ENCODE results near the gene METTL1. TPM values are rescaled to one million over a fixed set of nuclear protein-coding genes. Genes with fewer than 3 reads are reported as not detected.

METTL1 gene
- total and polyA plus RNA-seq, 9 donors: 5.7 to 48.6 (median 26.4) TPM

DNA sequence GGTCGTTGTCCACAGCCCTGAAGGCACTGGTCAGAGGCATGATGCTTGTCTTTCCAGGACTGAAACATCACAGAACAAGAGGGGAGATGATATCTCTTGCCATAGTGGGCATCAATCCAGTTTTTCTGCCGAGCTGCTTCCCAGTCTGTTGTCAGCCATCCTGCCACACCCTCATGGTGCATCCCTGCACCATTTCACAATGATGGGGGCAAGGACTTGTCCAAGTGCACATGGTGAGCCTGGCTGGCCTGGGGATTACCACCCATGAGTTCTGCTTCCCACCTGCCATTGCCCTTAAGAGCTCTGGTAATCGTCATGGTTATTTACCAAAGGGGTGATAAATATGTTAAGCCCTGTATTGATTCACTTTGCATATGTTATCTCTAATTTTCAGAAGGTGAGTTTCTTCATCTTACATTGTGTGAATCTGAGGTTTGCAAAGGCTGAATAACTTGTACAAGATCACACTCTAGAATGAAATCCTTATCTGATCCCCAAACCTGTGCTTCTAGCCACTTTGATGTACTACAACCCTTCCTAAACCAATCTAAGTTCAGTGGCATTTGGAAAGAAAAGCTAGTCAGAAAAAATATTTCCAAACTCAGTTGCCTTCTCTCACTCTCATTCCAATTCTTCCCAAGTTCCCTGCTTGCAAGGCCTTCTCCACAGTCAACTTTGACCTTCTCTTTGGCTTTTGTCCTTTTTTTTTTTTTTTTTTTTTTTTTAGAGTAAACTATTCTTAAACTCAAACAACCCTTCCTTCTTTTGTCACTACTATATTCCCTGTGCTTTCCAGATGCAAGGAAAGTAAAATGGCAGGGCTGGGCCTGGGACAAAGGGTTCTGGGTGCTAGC is 44.3 kb upstream of the METTL1 start:
- no peaks in the 10 kb centered on the region for H3K36me3 ChIP-seq
- no peaks in the 10 kb centered on the region for H3K9me3 ChIP-seq
- no peaks in the 10 kb centered on the region for H3K27me3 ChIP-seq
- H3K27ac ChIP-seq: peak overlapping the region in 1 of 2 donors; percentile 29
- H3K4me1 ChIP-seq (ENCODE audit: insufficient read depth): peaks cover 17% of the 10 kb centered on the region
- intact Hi-C loops (cut with DNase I): loop anchor here in 1 of 4 donors (2.0 kb wide), 1 partner anchor 15 kb away; no protein-coding TSS in a partner anchor
- no peak for DNase-seq
- no peak overlapping the region for H3K4me3 ChIP-seq
- WGBS, 3 donors: 36 to 38% (median 36%) methylated on average over 3 of the region's 3 CpGs
- TF ChIP-seq POLR2A (IDR thresholded peaks at IDR 0.05) (no peak), EP300 (IDR thresholded peaks at IDR 0.05) (no peak), CTCF (IDR thresholded peaks at IDR 0.05) (no peak)

- Histone ChIP-seq H3K4me3 (no peak overlapping the region), H3K36me3 (no peaks in the 10 kb centered on the region), H3K27ac (no peak overlapping the region), H3K27me3 (no peaks in the 10 kb centered on the region), H3K4me1 (ENCODE audit: insufficient read depth) (peaks cover 17% of the 10 kb centered on the region), H3K9me3 (no peaks in the 10 kb centered on the region)
- TF ChIP-seq POLR2A (IDR thresholded peaks at IDR 0.05): no peak
- no peak for TF ChIP-seq EP300 (IDR thresholded peaks at IDR 0.05)
- TF ChIP-seq CTCF (IDR thresholded peaks at IDR 0.05): no peak
- intact Hi-C loops (cut with DNase I): no loop called here
- 53 to 66% (median 57%) methylated on average over 13 of the region's 13 CpGs for WGBS, 3 donors
- no peak for DNase-seq
Observed at GRCh38 chr12:57815177-57816000, 43.5 kb upstream of the METTL1 start.

DNA sequence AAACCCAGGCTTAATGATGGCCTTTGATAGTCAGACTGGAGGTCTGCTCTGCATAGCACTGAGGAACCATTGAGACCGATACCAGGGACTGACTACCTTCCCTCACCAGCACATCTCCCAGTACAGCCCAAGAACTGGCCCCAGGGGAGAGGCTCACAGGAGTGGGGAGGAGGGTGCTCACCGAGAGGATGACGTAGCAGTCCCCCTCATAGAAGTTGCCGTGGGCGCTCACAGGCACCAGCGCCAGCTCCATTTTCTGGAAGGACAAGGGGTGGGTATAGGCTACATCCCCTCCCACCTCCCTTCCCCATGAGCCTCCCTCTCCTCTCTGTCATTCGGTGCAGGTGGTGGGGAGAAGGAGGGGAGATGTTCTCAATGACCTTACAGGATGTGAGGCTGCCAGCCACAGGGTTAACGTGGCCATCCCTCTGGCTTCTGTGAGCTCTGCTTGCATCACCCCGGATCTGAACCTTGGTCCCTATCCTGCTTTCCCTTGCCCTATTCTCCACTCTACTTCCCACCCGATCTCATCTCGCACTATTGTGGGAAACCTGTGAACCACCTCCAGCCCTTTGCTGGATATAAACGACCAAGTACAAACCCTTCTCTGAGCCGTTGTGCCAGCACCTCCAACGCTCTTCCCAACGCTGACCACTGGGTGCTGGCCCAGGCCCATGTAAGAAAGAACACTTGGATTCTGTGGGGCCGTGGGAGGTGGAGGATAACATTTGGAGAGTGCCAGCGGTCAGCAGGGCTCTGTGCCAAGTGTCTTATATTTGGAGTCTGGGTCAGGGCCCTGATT is 42.3 kb upstream of the METTL1 start:
- TF ChIP-seq POLR2A (IDR thresholded peaks at IDR 0.05) (no peak), EP300 (IDR thresholded peaks at IDR 0.05) (no peak), CTCF (IDR thresholded peaks at IDR 0.05) (no peak)
- H3K27me3 ChIP-seq: no peaks in the 10 kb centered on the region
- no peak overlapping the region for H3K4me3 ChIP-seq
- DNase-seq: peak in 4 of 5 donors; percentile 51 to 83 (median 64)
- peaks cover 17% of the 10 kb centered on the region for H3K4me1 ChIP-seq (ENCODE audit: insufficient read depth)
- H3K27ac ChIP-seq: peak overlapping the region in 1 of 2 donors; percentile 12
- intact Hi-C loops (cut with DNase I): no loop called here
- WGBS, 3 donors: 28 to 33% (median 29%) methylated on average over 17 of the region's 17 CpGs
- no peaks in the 10 kb centered on the region for H3K9me3 ChIP-seq
- no peaks in the 10 kb centered on the region for H3K36me3 ChIP-seq

Data from ovary (tissue), 9 donors.